ENCODE measurements around the gene SV2B. TPM values are rescaled to one million over a fixed set of nuclear protein-coding genes. Genes with fewer than 3 reads are reported as not detected.

SV2B gene
- total RNA-seq, 2 donors from 2014 or later: 0.40 to 0.61 TPM

DNA sequence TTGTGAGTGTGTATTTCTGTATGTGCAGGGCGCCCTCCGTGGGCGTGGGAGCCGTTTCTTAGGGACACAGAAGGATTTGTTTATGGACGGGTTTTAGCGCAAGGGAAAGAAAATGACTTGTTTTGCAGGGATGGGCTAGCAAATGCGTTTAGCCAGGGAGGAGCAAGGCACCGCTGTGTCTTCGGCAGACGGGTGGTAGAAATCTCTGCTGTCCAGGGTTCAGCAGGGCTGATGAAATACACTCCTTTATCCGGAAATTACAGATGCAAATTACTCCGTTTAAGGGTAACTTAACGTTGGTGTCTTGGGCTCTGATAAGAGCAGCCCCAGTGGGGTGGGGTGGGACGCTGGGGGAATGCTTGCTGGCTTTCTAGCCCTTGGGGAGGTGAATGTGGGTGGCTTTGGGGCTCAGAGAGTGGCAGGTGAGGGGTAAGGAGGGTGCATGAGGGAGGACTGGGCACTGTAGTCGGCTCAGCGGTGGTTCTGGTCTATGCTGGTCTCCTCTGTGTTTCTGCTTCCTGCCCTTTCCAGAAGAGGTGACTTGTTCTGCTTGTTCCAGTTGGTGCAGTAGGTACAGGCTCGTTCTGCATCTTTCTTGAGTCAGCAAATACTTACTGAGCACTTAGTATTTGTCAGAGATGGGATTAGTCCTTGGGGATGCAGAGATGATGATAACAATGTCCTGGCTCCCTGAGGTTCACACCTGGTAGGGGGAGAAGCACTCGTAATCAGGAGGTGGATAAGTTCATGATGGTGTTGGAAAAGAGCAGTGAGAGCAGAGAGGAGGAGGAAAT, 954 bp downstream of the SV2B start:
- ATAC-seq (no peak), DNase-seq (no peak)
- intact Hi-C loops (cut with DNase I, micrococcal nuclease): no loop called here

DNA sequence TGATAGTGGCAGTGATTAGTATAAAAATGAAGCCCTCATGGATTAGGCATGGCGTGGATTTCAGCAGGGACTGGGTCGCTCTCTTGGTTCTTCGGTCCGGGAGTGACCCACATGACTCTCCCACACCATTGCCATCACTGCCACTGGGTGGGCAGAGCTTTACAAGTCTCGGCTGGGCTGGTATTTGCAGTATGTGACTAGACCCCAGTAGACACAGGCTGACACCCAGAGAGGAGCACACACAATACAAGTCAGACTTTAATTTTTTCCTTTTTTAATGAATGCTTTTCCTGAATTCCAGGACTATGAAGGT, 1.5 kb downstream of the SV2B start:
- ATAC-seq: no peak
- intact Hi-C loops (cut with DNase I, micrococcal nuclease): no loop called here
- DNase-seq: no peak

DNA sequence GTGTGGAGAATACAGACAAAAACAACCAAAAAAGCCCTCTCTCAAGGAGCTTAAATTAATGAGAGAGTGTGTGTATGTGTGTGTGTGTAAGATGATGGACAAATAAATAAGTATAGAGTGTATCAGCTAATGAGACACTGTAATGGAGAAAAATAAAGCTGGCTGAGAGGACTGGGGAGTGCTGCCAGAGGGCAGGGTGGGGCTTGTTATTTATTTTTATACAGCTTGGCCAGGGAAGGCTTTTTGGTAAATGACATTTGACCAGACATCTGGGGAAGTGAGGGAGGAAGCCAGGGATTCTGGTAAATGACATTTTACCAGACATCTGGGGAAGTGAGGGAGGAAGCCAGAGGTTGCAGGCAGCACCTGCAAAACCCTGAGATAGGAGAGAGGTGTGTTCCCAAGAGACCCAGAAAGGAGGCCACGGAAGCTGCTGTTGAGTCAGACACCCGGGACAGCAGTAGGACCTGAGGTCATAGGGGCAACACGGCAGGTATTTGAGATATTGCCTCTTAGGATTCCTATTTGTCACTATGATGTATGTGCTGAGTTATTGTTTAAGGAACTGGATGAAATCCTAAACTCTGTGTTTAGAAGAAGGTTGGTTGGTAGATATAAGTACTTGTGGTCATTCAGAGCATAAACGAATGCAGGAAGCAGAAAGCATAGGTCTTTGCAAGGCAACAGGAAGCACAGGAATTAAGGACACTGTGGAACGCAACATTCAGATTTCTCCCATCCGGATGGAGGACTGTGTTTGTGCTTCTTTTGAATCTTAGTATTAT, 2.7 kb downstream of the SV2B start:
- ATAC-seq: no peak
- intact Hi-C loops (cut with DNase I, micrococcal nuclease): no loop called here
- no peak for DNase-seq

- no peak for ATAC-seq
- intact Hi-C loops (cut with DNase I, micrococcal nuclease): no loop called here
Measured at GRCh38 chr15:91104111-91104510, 4.1 kb downstream of the SV2B start.

DNA sequence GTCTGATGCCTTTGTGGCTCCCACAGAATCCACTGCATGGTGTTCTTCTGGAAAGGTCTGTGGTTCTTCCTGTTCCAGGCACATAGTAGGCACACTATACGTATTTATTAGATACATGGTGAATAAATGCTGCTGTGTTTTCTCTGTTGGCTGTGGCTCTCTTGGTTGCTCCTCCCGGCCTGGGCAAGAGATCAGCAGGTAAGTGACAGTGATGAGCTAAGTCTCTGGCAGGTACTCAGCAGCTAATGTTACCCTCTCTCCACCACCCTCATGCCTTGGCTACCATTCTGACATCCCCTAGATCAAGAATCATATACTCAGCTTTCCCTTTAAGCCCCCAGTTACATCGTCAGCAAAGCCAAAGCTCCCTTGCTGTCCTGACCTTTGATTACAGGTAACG, 8.4 kb downstream of the SV2B start:
- ATAC-seq (no peak), DNase-seq (no peak)
- intact Hi-C loops (cut with DNase I, micrococcal nuclease): no loop called here

More at GRCh38 chr15:91104111-91104510, 4.1 kb downstream of the SV2B start:
- DNase-seq: no peak

- DNase-seq (no peak), ATAC-seq (no peak)
- intact Hi-C loops (cut with DNase I, micrococcal nuclease): no loop called here
Measured at GRCh38 chr15:91109885-91110284, 9.8 kb downstream of the SV2B start.

DNA sequence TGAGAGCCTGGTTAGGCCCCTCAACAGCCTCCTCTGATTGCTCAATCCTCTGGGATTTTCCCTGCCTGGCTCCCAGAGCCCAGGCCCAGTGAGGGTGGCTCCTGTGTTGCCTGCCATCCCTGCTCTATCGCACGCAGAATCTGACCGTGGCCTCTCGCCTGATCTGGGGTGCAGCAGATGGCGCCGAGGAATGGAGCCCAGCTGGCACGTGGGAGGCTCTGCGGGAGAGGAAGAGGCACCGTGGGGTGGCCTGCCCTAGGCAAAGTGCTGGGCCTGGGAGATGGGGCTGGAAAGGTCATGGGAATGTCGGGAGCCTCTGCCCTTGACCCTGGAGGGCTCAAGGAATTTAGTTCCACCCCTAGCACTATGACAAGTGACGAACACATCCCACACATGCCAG, 10.3 kb downstream of the SV2B start:
- ATAC-seq: no peak
- DNase-seq: no peak
- intact Hi-C loops (cut with DNase I, micrococcal nuclease): no loop called here

- intact Hi-C loops (cut with DNase I, micrococcal nuclease): no loop called here
- DNase-seq: no peak
- ATAC-seq: no peak
Measured at GRCh38 chr15:91113030-91113429, 13.0 kb downstream of the SV2B start.

DNA sequence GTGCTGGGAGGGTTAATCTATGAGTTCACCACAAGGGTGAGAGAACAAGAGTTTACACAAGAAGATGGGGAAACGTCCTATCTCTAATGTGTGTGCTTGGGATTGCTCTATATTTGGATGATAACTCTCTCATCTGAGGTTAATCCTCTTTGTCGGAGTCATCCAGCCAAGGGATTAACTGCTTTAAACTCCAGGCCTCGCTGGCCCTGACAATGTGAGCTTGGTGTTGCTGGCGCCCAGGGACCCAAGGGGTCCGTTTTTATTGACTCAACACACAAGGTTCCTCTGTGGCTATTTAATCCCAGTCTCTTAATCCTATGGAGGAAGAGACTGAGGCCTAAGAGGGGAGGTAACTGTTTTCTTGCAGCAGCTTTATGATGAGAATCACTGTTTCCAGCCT, 14.2 kb downstream of the SV2B start:
- no peak for DNase-seq
- ATAC-seq: no peak
- intact Hi-C loops (cut with DNase I, micrococcal nuclease): no loop called here

DNA sequence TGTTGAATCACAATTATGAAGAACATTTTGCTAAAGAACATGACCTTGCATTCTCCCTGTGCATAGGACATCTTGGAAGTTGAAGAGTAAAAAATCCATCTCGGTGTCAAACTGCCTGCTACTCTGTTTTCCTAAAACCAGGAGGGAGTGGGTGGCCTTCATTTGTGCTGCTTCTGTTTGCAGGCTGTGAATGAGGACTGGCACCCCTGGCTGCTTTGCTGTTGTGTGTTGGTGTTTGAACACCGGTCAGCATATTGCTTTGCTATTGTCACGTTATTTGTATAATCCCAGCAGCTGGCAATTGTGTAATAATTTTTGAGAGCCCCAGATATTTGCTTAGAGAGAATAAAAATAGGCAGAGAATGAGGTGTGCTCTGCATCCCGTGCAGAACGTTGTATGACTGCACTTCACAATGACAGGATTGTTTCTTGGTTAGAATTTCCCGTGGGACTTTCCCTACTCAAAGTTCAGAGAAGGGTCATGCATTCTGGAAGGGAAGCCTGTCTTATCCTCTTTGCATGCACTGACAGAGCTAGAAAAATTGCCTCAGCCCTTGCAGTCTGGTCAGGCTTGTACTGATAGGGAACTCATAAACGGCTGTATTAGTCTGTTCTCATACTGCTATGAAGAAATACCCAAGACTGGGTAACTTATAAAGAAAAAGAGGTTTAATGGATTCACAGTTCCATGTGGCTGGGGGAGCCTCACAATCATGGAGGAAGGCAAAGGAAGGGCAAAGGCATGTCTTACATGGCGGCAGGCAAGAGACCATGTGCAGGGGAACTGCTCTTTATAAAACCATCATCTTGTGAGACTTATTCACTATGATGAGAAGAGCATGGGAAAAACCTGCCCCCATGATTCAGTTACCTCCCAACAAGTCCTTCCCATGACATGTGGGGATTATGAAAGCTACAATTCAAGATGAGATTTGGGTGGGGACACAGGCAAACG, 16.3 kb downstream of the SV2B start:
- ATAC-seq (peak; percentile 25), DNase-seq (no peak)
- intact Hi-C loops (cut with DNase I, micrococcal nuclease): no loop called here

DNA sequence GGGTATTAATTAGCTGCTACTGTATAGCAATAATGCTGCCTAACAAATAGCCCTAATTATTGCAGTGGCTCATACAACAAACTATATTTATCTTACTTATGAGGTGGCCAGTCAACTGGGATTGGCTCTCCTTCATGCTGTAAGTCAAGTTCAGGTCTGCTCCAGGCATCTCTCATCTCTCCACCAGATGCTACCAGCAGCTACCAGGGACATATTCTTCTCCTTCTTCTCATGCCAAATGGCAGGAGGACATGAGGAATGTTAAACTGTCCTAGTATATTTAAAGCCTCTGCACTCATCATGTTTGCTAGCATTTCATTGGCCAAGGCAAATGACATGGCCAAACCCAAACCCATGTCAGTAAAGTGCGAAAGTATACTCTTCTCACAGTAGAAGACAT, 17.3 kb downstream of the SV2B start:
- intact Hi-C loops (cut with DNase I, micrococcal nuclease): no loop called here
- ATAC-seq: no peak
- no peak for DNase-seq

- intact Hi-C loops (cut with DNase I, micrococcal nuclease): no loop called here
- ATAC-seq: no peak
- no peak for DNase-seq
Measured at GRCh38 chr15:91118817-91119590, 18.9 kb downstream of the SV2B start.

DNA sequence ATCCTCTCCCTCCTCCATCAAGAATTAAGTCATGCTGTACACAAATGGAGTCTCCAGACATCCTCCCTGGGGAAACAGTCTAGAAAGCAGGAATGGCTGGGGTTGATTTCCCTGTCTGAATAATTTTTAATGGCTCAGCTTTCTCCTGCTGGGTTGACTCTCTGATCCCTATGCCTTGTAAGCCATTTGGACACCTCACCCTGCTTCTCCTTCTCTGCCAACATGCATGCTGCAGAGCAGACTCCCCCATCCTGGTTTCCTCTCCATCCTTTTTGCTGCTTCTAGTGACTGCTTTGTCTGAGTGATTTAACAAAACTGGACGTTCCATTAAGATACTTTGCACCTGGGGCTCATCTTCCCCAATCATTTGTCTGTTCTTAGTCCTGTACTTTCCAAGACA, 22.2 kb downstream of the SV2B start:
- DNase-seq (no peak), ATAC-seq (no peak)
- intact Hi-C loops (cut with DNase I, micrococcal nuclease): no loop called here

DNA sequence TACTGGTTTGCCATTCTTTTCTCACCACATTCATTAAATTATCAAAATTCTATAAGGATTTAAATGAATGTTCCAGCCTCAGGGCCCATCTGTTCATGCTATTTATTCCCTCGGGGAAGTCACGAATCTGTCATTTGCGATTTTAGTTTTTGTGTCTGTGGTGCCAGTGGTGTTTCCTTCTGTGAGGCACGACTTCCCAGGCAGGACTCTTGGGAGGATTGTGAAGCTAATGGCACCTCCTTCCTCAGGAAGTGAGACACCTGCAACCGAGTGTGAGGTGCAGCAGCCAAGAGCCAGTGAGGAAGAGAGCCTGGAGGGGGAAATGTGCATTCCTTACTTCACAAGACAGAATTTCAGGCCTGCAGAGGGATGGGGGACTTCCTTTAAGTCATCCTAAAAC, 24.1 kb downstream of the SV2B start:
- no peak for DNase-seq
- ATAC-seq: no peak
- intact Hi-C loops (cut with DNase I, micrococcal nuclease): no loop called here

DNA sequence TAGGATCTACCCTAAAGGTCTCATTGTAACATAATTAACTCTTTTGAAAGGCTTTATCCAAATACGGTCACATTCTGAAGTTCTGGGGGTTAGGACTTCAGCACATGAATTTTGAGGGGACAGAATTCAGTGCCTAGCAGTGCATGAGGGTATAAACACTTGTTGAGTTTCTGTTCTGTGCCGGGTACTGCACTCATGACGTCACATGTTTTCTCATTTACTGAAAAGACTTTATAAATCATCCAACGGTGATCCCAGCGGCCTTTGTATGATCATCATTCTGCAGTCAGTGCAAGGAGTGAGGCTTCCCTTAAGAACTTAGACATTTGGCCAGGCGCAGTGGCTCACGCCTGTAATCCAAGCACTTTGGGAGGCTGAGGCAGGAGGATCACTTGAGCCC, 25.1 kb downstream of the SV2B start:
- ATAC-seq (no peak), DNase-seq (no peak)
- intact Hi-C loops (cut with DNase I, micrococcal nuclease): no loop called here

- intact Hi-C loops (cut with DNase I, micrococcal nuclease): no loop called here
- no peak for ATAC-seq
- DNase-seq: no peak
Measured at GRCh38 chr15:91126080-91126479, 26.0 kb downstream of the SV2B start.

DNA sequence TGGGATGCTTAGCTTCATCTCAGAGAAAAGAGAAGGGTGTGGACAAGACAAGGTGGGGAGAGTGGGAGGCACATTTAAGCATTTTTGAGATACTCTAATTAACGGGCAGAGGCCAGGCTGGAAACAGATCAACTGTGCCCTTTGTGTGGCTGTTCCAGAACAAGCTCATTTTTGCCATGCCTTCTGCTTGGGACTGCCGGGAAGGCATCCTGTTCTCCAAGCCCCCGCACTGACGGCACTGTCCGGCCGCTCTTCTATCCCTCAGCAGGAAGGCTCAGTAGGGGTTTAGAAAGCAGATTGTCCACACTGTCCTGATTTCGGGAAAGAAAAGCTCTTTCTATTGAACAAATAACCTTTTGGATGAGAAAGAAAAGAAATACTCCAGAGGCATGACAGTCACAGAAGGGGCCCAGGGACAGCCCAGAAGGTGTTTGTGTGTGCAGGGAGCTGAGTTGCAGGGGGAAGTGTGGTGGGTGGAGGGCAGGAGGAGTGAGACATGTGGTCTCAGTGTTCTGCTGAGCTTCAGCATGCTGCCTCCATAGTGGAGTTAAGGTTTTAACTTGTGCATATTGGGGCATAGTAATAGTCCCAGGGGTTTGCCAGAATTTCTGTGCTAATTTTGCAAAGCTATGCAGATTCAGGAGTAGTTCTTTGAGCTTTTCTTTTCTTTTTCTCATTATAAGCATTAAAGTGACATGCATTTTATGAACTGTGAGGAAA, 27.3 kb downstream of the SV2B start:
- DNase-seq (no peak), ATAC-seq (no peak)
- intact Hi-C loops (cut with DNase I, micrococcal nuclease): no loop called here

DNA sequence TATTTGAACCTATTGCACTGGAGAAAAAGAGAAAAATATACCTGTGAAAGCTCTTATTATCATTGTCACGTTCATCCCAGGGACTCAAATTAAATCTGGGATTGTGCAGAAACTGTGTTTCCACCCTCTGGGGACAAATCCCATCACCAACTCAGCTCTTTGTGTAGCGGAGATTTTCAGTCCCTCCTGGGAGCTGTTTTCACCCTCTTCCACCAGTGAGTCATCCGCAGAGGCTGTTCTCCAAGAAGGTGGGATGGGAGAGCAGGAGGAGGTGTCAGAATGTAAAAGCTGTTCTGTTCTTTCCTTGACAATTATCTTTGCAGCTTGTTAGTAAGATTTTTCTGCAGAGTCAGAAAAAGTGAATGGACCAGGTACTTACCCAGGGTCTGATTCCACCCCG, 28.0 kb downstream of the SV2B start:
- no peak for DNase-seq
- intact Hi-C loops (cut with DNase I, micrococcal nuclease): no loop called here
- no peak for ATAC-seq
